GM12878 (cell line): ENCODE measurements around the gene HOXD3. TPM values are rescaled to one million over a fixed set of nuclear protein-coding genes. Genes with fewer than 3 reads are reported as not detected.

Experiments used
- ATAC-seq: fragments of 200-7000 bp; cut with Tn5 transposase; 3 replicates; pipeline ENCODE4 v1.9.1; 2020; ENCODE audit warnings: mild to moderate bottlenecking, moderate library complexity
- BruUV-seq: library from RNA; stranded (reverse); fragments of 400-500 nt; replicated peaks from 2 replicates; lab custom pipeline; 2021; lab: Mats Ljungman, UMichigan
- CTCF ChIA-PET: fragments of 300-600 bp; sonication (Branson Sonifier 250); formaldehyde crosslinking; extraction: SDS; loops from one replicate; lab custom pipeline; 2021; ENCODE audit warnings: inconsistent platforms; lab: Yijun Ruan, JAX
- POLR2A ChIA-PET: fragments of 350-600 bp; formaldehyde crosslinking; extraction: SDS; loops from one replicate; lab custom pipeline; 2021; ENCODE audit warnings: inconsistent platforms; lab: Charles Lee
- RAD21 ChIA-PET: fragments of 300-600 bp; sonication (Branson Sonifier 250); formaldehyde crosslinking; loops from one replicate; lab custom pipeline; 2023; ENCODE audit warnings: antibody characterized with exemption; ENCODE audit not compliant: unreplicated experiment; lab: Charles Lee
- SMC1A ChIA-PET: fragments of 300-600 bp; sonication (Branson Sonifier 250); formaldehyde crosslinking; loops from one replicate; lab custom pipeline; 2023; ENCODE audit not compliant: unreplicated experiment, uncharacterized antibody; lab: Charles Lee
- DNase-seq: peaks from one replicate; pipeline ENCODE4 v3.0.0-alpha.2; 2011; ENCODE audit warnings: low read depth, low spot score
- FAIRE-seq: peaks from 3 replicates; lab custom pipeline; 2011; peaks lifted over from hg19 to GRCh38; lab: Jason Lieb, UNC
- H2AFZ ChIP-seq: 2 replicates; pipeline ENCODE4 v1.6.0; 2011; ENCODE audit warnings: low read depth, low read length, control low read depth; ENCODE audit not compliant: control insufficient read depth
- H3K27ac ChIP-seq: 2 replicates; pipeline ENCODE4 v1.5.1; 2011; ENCODE audit warnings: control low read depth; ENCODE audit not compliant: control insufficient read depth, insufficient read depth
- H3K27me3 ChIP-seq, 2 experiments: replicated peaks in 1 of 2; 2 replicates each; pipeline versions ENCODE4 v1.6.0 to v1.6.1; 2011; ENCODE audit warnings: low read length in 1 of 2; ENCODE audit not compliant: control insufficient read depth in 2 of 2, insufficient read depth in 2 of 2
- H3K36me3 ChIP-seq, 2 experiments: 2 replicates each; pipeline ENCODE4 v1.5.1; 2011; ENCODE audit warnings: low read length in 1 of 2; ENCODE audit not compliant: control insufficient read depth in 2 of 2, insufficient read depth in 2 of 2
- H3K4me1 ChIP-seq: 2 replicates; pipeline ENCODE4 v1.6.1; 2011; ENCODE audit warnings: mild to moderate bottlenecking, low read length, moderate library complexity, mixed read lengths; ENCODE audit not compliant: control insufficient read depth, insufficient read depth
- H3K4me2 ChIP-seq: 2 replicates; pipeline ENCODE4 v1.6.0; 2011; ENCODE audit warnings: control low read depth; ENCODE audit not compliant: control insufficient read depth, insufficient read depth
- H3K4me3 ChIP-seq: fragments of 200-600 bp; sonication (generic); 2 replicates; pipeline ENCODE4 v1.5.1; 2016
- H3K79me2 ChIP-seq: 2 replicates; pipeline ENCODE4 v1.6.0; 2011; ENCODE audit warnings: low read length; ENCODE audit not compliant: control insufficient read depth, insufficient read depth
- H3K9ac ChIP-seq: 2 replicates; pipeline ENCODE4 v1.8.0; 2011; ENCODE audit warnings: low read length, control low read depth, mixed read lengths; ENCODE audit not compliant: control insufficient read depth, insufficient read depth
- H3K9me3 ChIP-seq: replicated peaks from 3 replicates; pipeline ENCODE4 v1.5.1; 2011; ENCODE audit warnings: mild to moderate bottlenecking, low read length; ENCODE audit not compliant: control insufficient read depth, insufficient read depth
- H4K20me1 ChIP-seq: 2 replicates; pipeline ENCODE4 v1.6.0; 2011; ENCODE audit not compliant: control insufficient read depth, insufficient read depth
- CEBPB ChIP-seq, 2 experiments: fragments of 150-350 bp in 1 of 2; IDR thresholded peaks; 2 replicates each; pipeline ENCODE4 v1.6.1; 2012 to 2014; ENCODE audit warnings: low read depth in 2 of 2, low read length in 2 of 2, borderline replicate concordance in 1 of 2, inconsistent platforms in 1 of 2
- RB1 ChIP-seq: fragments of 450-650 bp; formaldehyde crosslinking; IDR thresholded peaks from 2 replicates; pipeline ENCODE4 v1.6.1; 2017; ENCODE audit warnings: mild to moderate bottlenecking, borderline replicate concordance
- RUNX3 ChIP-seq: IDR thresholded peaks from 2 replicates; pipeline ENCODE4 v1.6.1; 2012; ENCODE audit warnings: low read length, inconsistent platforms
- STAT3 ChIP-seq: IDR thresholded peaks from 2 replicates; pipeline ENCODE4 v1.6.1; 2011; ENCODE audit warnings: low read depth, low read length, improper control_type of control experiment
- TBL1XR1 ChIP-seq: IDR thresholded peaks from 2 replicates; pipeline ENCODE4 v1.6.1; 2012; ENCODE audit warnings: low read depth, low read length, improper control_type of control experiment
- ZNF217 ChIP-seq: fragments of 450-650 bp; IDR thresholded peaks from 2 replicates; pipeline ENCODE4 v1.6.1; 2017; ENCODE audit warnings: antibody characterized with exemption, mild to moderate bottlenecking
- WGBS: methylation state at CpG from one replicate; pipeline ENCODE4 v1.1.6; 2016; ENCODE audit warnings: low lambda C conversion rate; ENCODE audit not compliant: insufficient replicate concordance, insufficient coverage; ENCODE audit errors: missing lambda C conversion rate; 5-methylcytosine and 5-hydroxymethylcytosine counted together
- in situ Hi-C: fragments of 300-500 bp; cut with MboI; formaldehyde crosslinking; loops from 9 replicates; pipeline ENCODE4 v1.14.3; 2018; ENCODE audit warnings: mixed read lengths
- intact Hi-C: fragments of 100-400 bp; cut with micrococcal nuclease; formaldehyde crosslinking; loops from one replicate; pipeline ENCODE4 v1.14.2; 2022; ENCODE audit not compliant: unreplicated experiment
- polyA plus RNA-seq, 11 experiments: library from polyadenylated mRNA; depleted of rRNA in 4 of 11; unstranded in 6 of 11; stranded (reverse) in 5 of 11; fragments of >200 nt; fragmentation: Nextera tagmentation in 4 of 11; fragmentation: Illumina TruSeq in 1 of 11; extraction: Ambion mirVana in 4 of 11; extraction: Trizol in 1 of 11; gene quantifications; 1 replicate in 1 of 11; 2 replicates in 10 of 11; pipeline versions ENCODE4 v1.2.1 to v1.2.3, GENCODE V29; 2011 to 2016; ENCODE audit warnings: inconsistent platforms in 2 of 11, missing spikeins in 2 of 11, low read depth in 1 of 11
- total RNA-seq, 4 experiments: library from RNA; depleted of rRNA in 3 of 4; stranded (reverse); fragments of >200 nt in 3 of 4; fragmentation: Illumina TruSeq in 1 of 4; extraction: Trizol in 1 of 4; gene quantifications; 2 replicates each; pipeline versions ENCODE4 v1.2.1 to v1.2.3, GENCODE V29; 2013 to 2021
- TF ChIP-seq, protein P1 (sequence below): IDR thresholded peaks from 2 replicates; pipeline ENCODE4 v1.6.1; 2012; ENCODE audit warnings: low read depth, low read length, improper control_type of control experiment
- TF ChIP-seq, protein P2 (sequence below): fragments of 450-650 bp; IDR thresholded peaks from 2 replicates; pipeline ENCODE4 v1.6.1; 2017; ENCODE audit warnings: antibody characterized with exemption, mild to moderate bottlenecking, moderate library complexity
- TF ChIP-seq, protein P3 (sequence below), 3 experiments: IDR thresholded peaks in 2 of 3; conservative IDR thresholded peaks in 1 of 3; 2 replicates each; pipeline ENCODE4 v1.5.1; 2011; ENCODE audit warnings: low read depth in 3 of 3, low read length in 3 of 3, mild to moderate bottlenecking in 3 of 3, control low read depth in 2 of 3, moderate library complexity in 2 of 3, inconsistent platforms in 1 of 3, mixed read lengths in 1 of 3; ENCODE audit not compliant: control insufficient read depth in 2 of 3, insufficient read depth in 1 of 3; ENCODE audit errors: extremely low read depth in 1 of 3

HOXD3 gene
- total and polyA plus RNA-seq, 10 of the 15 experiments (the other 5 are each of a cell fraction or from before 2014, with no cell fraction given): not detected

DNA sequence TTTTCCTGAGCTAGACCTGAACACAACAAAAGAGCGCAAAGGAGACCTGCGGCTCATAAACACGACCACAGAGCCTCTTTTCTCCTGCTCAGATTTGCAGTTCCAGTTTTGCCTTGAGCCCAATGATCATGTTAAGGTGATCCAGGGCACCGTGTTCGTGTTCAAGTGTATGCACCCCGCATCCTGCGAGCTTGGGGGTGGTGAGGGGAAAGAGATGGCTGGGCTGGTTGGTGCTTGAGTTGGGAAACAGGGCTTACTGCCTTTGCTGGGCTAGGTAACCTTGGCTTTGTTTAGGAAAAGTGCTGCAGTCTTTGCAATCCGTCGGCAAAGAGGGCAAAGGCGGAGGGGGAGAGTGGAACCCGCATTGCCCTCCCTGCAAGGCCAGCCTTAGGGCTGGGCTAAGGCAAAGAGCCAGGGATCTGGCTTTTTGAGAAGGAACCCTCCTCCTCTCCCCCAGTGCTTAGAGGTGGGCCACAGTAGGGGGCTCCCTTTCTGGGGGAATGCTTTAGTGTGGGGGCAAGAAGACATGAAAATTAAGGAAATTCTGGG, 39.2 kb upstream of the HOXD3 start (continued):
- TF ChIP-seq, protein P1, sequence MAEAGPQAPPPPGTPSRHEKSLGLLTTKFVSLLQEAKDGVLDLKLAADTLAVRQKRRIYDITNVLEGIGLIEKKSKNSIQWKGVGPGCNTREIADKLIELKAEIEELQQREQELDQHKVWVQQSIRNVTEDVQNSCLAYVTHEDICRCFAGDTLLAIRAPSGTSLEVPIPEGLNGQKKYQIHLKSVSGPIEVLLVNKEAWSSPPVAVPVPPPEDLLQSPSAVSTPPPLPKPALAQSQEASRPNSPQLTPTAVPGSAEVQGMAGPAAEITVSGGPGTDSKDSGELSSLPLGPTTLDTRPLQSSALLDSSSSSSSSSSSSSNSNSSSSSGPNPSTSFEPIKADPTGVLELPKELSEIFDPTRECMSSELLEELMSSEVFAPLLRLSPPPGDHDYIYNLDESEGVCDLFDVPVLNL: no peak
- TF ChIP-seq, protein P2, sequence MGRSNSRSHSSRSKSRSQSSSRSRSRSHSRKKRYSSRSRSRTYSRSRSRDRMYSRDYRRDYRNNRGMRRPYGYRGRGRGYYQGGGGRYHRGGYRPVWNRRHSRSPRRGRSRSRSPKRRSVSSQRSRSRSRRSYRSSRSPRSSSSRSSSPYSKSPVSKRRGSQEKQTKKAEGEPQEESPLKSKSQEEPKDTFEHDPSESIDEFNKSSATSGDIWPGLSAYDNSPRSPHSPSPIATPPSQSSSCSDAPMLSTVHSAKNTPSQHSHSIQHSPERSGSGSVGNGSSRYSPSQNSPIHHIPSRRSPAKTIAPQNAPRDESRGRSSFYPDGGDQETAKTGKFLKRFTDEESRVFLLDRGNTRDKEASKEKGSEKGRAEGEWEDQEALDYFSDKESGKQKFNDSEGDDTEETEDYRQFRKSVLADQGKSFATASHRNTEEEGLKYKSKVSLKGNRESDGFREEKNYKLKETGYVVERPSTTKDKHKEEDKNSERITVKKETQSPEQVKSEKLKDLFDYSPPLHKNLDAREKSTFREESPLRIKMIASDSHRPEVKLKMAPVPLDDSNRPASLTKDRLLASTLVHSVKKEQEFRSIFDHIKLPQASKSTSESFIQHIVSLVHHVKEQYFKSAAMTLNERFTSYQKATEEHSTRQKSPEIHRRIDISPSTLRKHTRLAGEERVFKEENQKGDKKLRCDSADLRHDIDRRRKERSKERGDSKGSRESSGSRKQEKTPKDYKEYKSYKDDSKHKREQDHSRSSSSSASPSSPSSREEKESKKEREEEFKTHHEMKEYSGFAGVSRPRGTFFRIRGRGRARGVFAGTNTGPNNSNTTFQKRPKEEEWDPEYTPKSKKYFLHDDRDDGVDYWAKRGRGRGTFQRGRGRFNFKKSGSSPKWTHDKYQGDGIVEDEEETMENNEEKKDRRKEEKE: no peak
- TF ChIP-seq CEBPB (IDR thresholded peaks at IDR 0.05; ENCODE audit: borderline replicate concordance in 1 of 2, low read depth in 2 of 2, low read length in 2 of 2) (no peak), TBL1XR1 (no peak), RB1 (no peak)

GRCh38 chr2:176118601-176119339, 38.3 kb upstream of the HOXD3 start:
- Histone ChIP-seq H3K9me3 (peaks cover 1% of the 10 kb centered on the region; the same call in 1 of the 3 replicates), H3K79me2 (no peaks in the 10 kb centered on the region), H3K27ac (no peak overlapping the region), H3K36me3 (no peaks in the 10 kb centered on the region), H2AFZ (no peak overlapping the region), H3K27me3 (peaks cover 8 to 40% of the 10 kb centered on the region in 2 experiments), H4K20me1 (no peaks in the 10 kb centered on the region), H3K4me2 (0 out of 2 replicates have a peak overlapping the region, but pooled peaks have one; percentile 38), H3K4me3 (0 out of 2 replicates have a peak overlapping the region, but pooled peaks have one; percentile 7), H3K4me1 (no peaks in the 10 kb centered on the region), H3K9ac (no peak overlapping the region)
- 16% methylated on average over 24 of the region's 24 CpGs for WGBS
- DNase-seq: no peak
- POLR2A ChIA-PET: no interaction called here
- FAIRE-seq: peak; percentile 44
- CTCF ChIA-PET: no interaction called here
- RAD21 ChIA-PET: no interaction called here
- in situ Hi-C loops (no loop called here), intact Hi-C loops (no loop called here)
- no peak for TF ChIP-seq ZNF217
- TF ChIP-seq STAT3: no peak
- peak; percentile 8; the same call in 1 of the 2 replicates for TF ChIP-seq RUNX3
- TF ChIP-seq, protein P3, sequence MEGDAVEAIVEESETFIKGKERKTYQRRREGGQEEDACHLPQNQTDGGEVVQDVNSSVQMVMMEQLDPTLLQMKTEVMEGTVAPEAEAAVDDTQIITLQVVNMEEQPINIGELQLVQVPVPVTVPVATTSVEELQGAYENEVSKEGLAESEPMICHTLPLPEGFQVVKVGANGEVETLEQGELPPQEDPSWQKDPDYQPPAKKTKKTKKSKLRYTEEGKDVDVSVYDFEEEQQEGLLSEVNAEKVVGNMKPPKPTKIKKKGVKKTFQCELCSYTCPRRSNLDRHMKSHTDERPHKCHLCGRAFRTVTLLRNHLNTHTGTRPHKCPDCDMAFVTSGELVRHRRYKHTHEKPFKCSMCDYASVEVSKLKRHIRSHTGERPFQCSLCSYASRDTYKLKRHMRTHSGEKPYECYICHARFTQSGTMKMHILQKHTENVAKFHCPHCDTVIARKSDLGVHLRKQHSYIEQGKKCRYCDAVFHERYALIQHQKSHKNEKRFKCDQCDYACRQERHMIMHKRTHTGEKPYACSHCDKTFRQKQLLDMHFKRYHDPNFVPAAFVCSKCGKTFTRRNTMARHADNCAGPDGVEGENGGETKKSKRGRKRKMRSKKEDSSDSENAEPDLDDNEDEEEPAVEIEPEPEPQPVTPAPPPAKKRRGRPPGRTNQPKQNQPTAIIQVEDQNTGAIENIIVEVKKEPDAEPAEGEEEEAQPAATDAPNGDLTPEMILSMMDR (IDR thresholded peaks at IDR 0.05 in 2 of 3, conservative IDR thresholded peaks at IDR 0.05 in 1 of 3; ENCODE audit: control insufficient read depth in 2 of 3, extremely low read depth in 1 of 3, insufficient read depth in 1 of 3, low read depth in 3 of 3, low read length in 3 of 3): peak; percentile 31 to 55 (median 47); a peak in 5 of 6 replicates
- no TSS peak for BruUV-seq
- SMC1A ChIA-PET: no interaction called here
- peak; percentile 62 for ATAC-seq
